Tibial nerve (tissue), 4 donors: Measurements from ENCODE around the gene AXIN1.

Experiments used
- CTCF ChIP-seq, 5 experiments: fragments of 200-600 bp in 3 of 5; fragments of 450-650 bp in 2 of 5; sonication (generic) in 3 of 5; IDR thresholded peaks; one replicate each; pipeline ENCODE4 v1.5.1; 2016 to 2019; ENCODE audit warnings: antibody characterized with exemption in 5 of 5, mild to moderate bottlenecking in 3 of 5, moderate library complexity in 2 of 5
- EP300 ChIP-seq, 2 donors: sonication (generic); formaldehyde crosslinking; IDR thresholded peaks; one replicate each; pipeline ENCODE4 v1.6.1; 2017; ENCODE audit warnings: antibody characterized with exemption in 2 of 2, mild to moderate bottlenecking in 1 of 2
- POLR2A ChIP-seq, 2 donors: fragments of 450-650 bp; IDR thresholded peaks; one replicate each; pipeline ENCODE4 v1.6.1; 2017; ENCODE audit warnings: antibody characterized with exemption in 2 of 2, mild to moderate bottlenecking in 2 of 2, moderate library complexity in 2 of 2

GRCh38 chr16:351804-352520 is 561 bp downstream of the AXIN1 start:
- TF ChIP-seq CTCF (IDR thresholded peaks at IDR 0.05) (no peak), POLR2A (IDR thresholded peaks at IDR 0.05) (no peak), EP300 (IDR thresholded peaks at IDR 0.05) (no peak)
